Stimulated activated CD4-positive, alpha-beta T cell treated with anti-CD3 and anti-CD28 coated beads, Interleukin-1b, Interleukin-23, amount 100 ng/mL, for 24 hours (primary cell): ENCODE results near the gene ARL16.
A peak's percentile ranks its signal among the peaks of the same experiment; 100 is the strongest.

Experiments
- DNase-seq, 4 experiments: peaks; one replicate each; pipeline ENCODE4 v3.0.0-alpha.2; 2020; ENCODE audit warnings: low read depth in 4 of 4, low spot score in 1 of 4

The ARL16 gene, protein sequence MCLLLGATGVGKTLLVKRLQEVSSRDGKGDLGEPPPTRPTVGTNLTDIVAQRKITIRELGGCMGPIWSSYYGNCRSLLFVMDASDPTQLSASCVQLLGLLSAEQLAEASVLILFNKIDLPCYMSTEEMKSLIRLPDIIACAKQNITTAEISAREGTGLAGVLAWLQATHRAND

GRCh38 chr17:81683584-81684441 lies at the start of gene ARL16, which contains the start of gene HGS:
Gene ARL16 (minus strand): TSS chr17:81683797. CDS start chr17:81683753, 44 bp downstream.
Gene HGS (plus strand): TSS chr17:81684011. CDS start chr17:81684067, 56 bp downstream.
- peak; percentile 88 to 96 (median 90) for DNase-seq

DNA sequence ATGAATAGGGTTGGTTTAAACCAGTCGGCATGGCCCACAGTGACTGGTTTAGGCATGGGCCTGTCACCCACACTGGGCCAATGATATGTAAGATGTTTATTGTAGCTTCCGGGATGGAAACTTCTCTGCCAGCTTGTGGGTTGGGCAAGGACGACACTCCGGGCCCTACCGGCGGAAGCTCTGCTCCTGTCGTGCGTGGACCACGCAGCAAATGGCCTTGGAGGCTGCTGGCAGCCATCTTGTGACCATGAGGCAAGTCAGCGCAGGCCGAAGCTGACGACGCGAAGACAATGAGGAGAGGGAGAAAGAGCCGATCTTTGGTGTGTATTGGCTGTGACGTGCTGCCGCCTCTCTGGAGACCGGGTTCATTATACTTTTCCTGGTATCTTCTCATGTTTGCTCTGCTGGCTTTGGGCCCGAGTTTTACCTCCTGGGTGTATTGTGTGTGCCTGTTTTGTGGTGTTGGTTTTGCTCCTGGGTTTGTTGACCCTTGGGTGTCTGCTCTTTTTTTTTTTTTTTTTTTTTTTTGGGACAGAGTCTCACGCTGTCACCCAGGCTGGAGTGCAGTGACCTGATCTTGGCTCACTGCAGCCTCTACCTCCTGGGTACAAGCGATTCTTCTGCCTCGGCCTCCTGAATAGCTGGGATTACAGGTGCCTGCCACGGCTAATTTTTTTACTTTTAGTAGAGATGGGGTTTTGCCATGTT lies 43.9 kb upstream of the ARL16 start:
- DNase-seq = no peak

DNA sequence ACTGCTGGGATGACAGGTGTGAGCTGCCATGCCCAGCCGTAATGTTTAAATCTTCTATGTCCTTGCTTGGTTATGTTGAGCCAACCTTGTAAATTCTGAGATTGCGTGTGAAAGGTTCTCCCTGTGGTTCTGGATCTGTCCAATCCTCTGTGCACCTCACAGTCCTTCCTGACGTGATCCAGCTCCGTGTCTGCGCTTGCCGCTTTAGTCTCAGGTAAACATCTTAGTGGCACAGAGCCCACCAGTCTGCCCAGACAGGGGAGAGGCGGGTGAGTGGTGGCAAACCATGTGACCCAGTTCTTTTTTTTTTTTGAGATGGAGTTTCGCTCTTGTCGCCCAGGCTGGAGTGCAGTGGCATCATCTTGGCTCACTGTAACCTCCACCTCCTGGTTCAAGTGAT lies 42.4 kb upstream of the ARL16 start:
- DNase-seq = no peak

DNA sequence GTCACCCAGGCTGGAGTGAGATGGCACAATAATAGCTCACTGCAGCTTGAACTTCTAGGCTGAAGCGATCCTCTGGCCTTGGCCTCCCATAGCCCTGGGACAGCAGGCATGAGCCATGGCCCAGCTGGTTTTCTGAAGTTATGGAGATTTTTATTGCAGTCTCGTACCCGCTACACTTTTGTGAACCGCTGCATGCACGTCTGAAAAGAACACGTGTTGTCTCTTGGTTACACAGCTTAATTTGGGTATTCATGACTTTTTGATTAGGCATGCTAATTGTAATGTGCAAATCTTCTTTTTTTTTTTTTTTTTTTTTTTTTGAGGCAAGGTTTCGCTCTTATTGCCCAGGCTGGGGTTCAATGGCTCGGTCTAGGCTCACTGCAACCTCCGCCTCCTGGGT lies 41.8 kb upstream of the ARL16 start:
- no peak for DNase-seq

- DNase-seq = no peak
Measured at GRCh38 chr17:81723651-81724209, 40.1 kb upstream of the ARL16 start.

DNA sequence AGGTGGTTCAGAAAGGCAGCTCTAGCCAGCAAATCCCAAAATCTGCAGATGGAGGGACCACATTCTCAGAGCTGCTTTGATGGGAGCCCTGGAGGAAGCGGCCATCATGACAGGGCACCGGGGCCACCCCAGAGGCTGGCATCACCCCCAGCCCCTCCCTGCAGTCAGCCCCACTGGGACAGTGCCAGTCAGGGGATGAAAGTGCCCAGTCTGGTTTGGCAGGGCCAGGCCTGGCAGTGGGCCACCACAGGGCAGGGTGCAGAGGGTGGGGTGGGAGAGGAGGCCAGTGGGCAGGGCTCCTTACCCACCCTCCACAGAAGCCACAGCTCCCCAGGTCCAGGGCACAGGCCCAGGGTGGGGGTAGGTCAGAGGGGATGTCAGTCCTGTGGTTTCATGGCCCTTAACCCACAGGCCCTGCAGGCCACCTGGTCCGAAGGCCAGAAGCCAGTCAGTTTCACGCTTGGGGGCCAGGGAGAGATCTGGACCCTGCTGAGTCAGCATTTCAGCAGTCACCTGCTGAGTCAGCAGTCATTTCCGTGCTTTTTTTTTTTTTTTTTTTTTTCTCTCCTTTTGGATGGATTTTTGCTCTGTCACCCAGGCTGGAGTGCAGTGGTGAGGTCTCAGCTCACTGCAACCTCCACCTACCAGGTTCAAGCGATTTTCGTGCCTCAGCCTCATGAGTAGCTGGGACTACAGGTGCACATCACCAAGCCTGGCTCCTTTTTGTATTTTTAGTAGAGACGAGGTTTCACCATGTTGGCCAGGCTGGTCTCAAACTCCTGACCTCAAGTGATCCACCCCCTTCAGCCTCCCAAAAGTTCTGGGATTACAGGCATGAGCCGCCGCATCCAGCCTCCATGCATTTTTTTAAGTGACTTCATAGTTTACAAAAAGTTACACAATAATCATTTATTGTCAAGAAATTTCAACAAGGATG lies 38.9 kb upstream of the ARL16 start:
- DNase-seq = no peak

GRCh38 chr17:81720267-81721071 lies 36.9 kb upstream of the ARL16 start:
- DNase-seq = no peak

DNA sequence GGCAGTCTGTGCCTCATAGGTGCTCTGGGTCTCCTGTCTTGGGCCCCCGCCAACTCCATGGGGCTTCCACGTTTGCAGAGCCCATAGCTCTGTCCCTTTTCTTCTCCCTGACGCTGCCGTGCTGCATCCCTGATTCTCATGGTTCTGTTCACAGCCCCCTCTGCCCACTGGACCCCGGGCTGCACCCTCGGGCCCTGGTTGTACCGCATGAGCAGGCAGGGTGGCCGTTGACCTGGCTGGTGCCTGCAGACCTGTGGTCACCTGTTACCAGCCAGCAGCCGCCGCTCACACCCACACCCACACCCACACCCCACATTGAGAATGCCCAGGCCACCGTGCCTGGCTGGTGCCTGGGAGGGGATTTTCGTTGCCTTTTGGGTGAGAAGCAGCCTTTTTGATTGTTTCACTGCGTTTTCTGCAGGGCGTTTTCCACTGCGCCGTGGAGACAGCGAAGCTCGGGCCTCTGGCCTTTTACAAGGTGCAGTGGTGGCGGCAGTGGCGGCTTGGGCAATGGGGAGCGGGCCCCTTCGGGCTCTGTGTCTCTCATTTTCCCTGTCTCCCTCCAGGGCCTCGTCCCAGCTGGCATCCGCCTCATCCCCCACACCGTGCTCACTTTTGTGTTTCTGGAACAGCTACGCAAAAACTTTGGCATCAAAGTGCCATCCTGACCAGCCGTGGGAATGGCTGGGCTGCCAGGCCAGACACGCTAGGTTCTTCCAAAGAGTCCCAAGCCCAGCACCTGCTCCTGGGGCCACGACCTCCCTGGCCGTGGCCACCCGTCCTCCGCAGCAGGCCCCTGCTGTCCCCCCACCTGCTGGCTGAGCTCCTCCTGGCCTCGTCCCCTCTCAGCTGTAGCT lies 36.0 kb upstream of the ARL16 start:
- no peak for DNase-seq

DNA sequence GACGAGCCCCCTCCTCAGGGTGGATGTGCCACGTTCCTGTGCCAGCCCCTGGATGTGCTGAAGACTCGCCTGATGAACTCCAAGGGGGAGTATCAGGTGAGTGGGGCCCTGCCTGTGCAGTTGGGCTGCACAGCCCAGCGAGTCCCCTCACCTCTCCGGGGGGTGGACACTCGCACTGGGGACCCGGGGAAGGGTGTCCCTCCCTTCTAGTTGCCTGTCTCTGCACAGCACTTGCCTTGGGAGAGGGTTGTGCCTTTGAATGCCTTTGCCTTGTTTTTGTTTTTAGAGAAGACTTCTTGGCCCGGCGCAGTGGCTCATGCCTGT lies 34.1 kb upstream of the ARL16 start:
- DNase-seq = no peak

DNA sequence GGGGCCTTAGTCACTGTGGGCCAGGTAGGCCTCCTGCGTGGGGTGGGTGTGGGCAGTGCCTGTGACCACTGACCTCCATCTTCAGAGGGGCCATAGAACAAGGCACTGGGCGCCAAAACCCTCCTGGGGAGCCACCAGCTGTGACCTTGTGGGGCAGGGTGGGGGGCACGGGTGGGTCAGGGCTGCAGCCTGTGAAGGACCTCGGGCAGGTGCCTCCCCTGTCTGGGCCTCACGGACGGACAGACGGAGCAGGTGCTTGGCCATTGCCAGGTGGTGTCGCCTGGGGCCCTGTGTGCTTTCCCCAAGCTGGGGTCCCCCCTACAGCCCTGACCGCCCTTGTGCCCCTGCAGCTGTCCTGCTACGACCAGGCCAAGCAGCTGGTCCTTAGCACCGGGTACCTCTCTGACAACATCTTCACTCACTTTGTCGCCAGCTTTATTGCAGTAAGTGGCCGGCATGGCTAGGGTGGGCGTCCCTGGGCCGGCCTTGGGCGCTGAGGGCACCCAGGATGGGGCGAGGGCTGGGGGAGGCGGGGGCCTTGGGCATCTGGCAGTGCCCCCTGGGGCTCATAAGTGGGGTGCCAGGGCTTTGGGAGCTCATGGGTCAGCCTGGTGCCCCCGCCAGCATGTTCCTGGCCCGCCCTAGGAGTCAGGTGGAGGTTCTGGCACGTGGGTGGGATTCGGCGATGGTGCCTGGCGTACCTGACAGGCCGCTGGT lies 33.6 kb upstream of the ARL16 start:
- DNase-seq = no peak

GRCh38 chr17:81716674-81716996 lies 33.0 kb upstream of the ARL16 start:
- DNase-seq = no peak

- DNase-seq = no peak
Measured at GRCh38 chr17:81715872-81716673, 32.5 kb upstream of the ARL16 start.

- no peak for DNase-seq
Measured at GRCh38 chr17:81715107-81715871, 31.7 kb upstream of the ARL16 start.

DNA sequence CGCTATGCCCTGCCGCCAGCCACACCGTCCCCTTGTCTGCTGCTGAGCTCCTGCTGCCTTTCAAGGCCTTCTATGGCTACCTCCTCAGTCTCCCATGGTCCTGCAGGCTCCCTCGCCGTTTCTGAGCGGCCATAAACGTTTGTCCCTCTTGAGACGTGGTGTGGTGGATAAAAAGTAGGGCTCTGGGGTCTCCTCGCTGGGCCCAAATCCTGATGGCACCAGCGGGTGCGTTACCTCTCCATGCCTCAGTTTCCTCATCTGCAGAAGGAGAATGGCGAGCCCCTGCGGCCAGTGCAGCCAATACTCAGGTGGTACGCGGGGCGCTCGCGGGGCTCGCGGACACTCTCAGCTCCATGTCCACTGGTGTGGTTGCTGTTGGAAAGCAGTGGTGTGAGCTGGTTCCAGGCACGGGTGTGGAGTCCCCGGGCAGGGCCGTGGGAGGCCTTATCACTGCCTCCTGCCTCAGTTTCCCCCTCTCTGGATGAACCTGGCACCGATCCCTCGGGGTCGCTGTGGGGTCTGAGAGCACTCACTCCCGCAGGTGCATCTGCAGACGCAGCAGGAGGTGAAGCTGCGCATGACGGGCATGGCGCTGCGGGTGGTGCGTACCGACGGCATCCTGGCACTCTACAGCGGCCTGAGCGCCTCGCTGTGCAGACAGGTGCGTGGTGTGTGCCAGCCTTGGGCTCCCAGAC lies 31.0 kb upstream of the ARL16 start:
- DNase-seq = no peak

- no peak for DNase-seq
Measured at GRCh38 chr17:81713556-81714411, 30.2 kb upstream of the ARL16 start.
